ENCODE results near the gene MAP9. TPM values are rescaled to one million over a fixed set of nuclear protein-coding genes. Genes with fewer than 3 reads are reported as not detected.

The MAP9 gene
- total and polyA plus RNA-seq, 12 donors, result 3.4 to 15.1 (median 8.1) TPM

- H3K27ac ChIP-seq, result no peak overlapping the region
- intact Hi-C loops (cut with DNase I), result no loop called here
These were observed 38.9 kb upstream of the MAP9 start for GRCh38 chr4:155415662-155416061.

GRCh38 chr4:155413451-155413850, 36.7 kb upstream of the MAP9 start:
- Histone ChIP-seq H3K36me3 (replicated peaks in 1 of 2) (no peaks in the 10 kb centered on the region), H3K4me1 (replicated peaks in 1 of 2) (no peaks in the 10 kb centered on the region), H3K27me3 (no peaks in the 10 kb centered on the region), H3K9me3 (replicated peaks in 1 of 3) (no peaks in the 10 kb centered on the region), H3K27ac (no peak overlapping the region), H3K4me3 (no peak overlapping the region)
- TF ChIP-seq CTCF (IDR thresholded peaks at IDR 0.05) (no peak), POLR2A (IDR thresholded peaks at IDR 0.05) (no peak)
- intact Hi-C loops (cut with DNase I), result no loop called here
- no peak for DNase-seq
- WGBS, 4 donors, result 62 to 81% (median 77%) methylated on average over 1 of the region's 1 CpG

More at GRCh38 chr4:155415662-155416061, 38.9 kb upstream of the MAP9 start:
- H3K9me3 ChIP-seq (replicated peaks in 1 of 3), result no peaks in the 10 kb centered on the region
- TF ChIP-seq CTCF (IDR thresholded peaks at IDR 0.05) (no peak), POLR2A (IDR thresholded peaks at IDR 0.05) (no peak)
- H3K4me3 ChIP-seq, result no peak overlapping the region
- no peak for DNase-seq
- no peaks in the 10 kb centered on the region for H3K36me3 ChIP-seq (replicated peaks in 1 of 2)
- H3K4me1 ChIP-seq (replicated peaks in 1 of 2), result no peaks in the 10 kb centered on the region
- no peaks in the 10 kb centered on the region for H3K27me3 ChIP-seq

GRCh38 chr4:155411546-155411945, 34.8 kb upstream of the MAP9 start:
- TF ChIP-seq CTCF (IDR thresholded peaks at IDR 0.05) (no peak), POLR2A (IDR thresholded peaks at IDR 0.05) (no peak)
- Histone ChIP-seq H3K36me3 (replicated peaks in 1 of 2) (no peaks in the 10 kb centered on the region), H3K27ac (no peak overlapping the region), H3K9me3 (replicated peaks in 1 of 3) (no peaks in the 10 kb centered on the region), H3K4me3 (no peak overlapping the region), H3K27me3 (no peaks in the 10 kb centered on the region), H3K4me1 (replicated peaks in 1 of 2) (no peaks in the 10 kb centered on the region)
- WGBS, 4 donors, result 70 to 81% (median 73%) methylated on average over 2 of the region's 2 CpGs
- DNase-seq, result no peak
- intact Hi-C loops (cut with DNase I), result no loop called here

GRCh38 chr4:155408796-155409195, 32.0 kb upstream of the MAP9 start:
- H3K4me3 ChIP-seq, result no peak overlapping the region
- intact Hi-C loops (cut with DNase I), result no loop called here
- 56 to 71% (median 64%) methylated on average over 1 of the region's 1 CpG for WGBS, 4 donors
- TF ChIP-seq CTCF (IDR thresholded peaks at IDR 0.05), result no peak
- TF ChIP-seq POLR2A (IDR thresholded peaks at IDR 0.05), result no peak
- no peaks in the 10 kb centered on the region for H3K36me3 ChIP-seq (replicated peaks in 1 of 2)
- no peaks in the 10 kb centered on the region for H3K4me1 ChIP-seq (replicated peaks in 1 of 2)
- no peak overlapping the region for H3K27ac ChIP-seq
- H3K9me3 ChIP-seq (replicated peaks in 1 of 3), result no peaks in the 10 kb centered on the region
- H3K27me3 ChIP-seq, result no peaks in the 10 kb centered on the region
- no peak for DNase-seq
